GM19023 (cell line): Measurements from ENCODE around the gene VAV3.
"Not testable (repeated sequence)": the region's sequence is repeated elsewhere in the genome, so short reads cannot be mapped to it uniquely, and the experiment has no call there.

Source experiments
- ATAC-seq: cut with Tn5 transposase; IDR thresholded peaks from one replicate; pipeline ENCODE4 v1.9.1; 2021; ENCODE audit warnings: mild to moderate bottlenecking, moderate library complexity; ENCODE audit not compliant: unreplicated experiment

VAV3 gene

GRCh38 chr1:107844541-107845194 is 120.3 kb downstream of the VAV3 start:
- not testable (repeated sequence) for ATAC-seq

GRCh38 chr1:107843989-107844388 is 121.0 kb downstream of the VAV3 start:
- ATAC-seq: no peak

GRCh38 chr1:107842241-107842640 is 122.7 kb downstream of the VAV3 start:
- ATAC-seq: no peak

GRCh38 chr1:107840725-107841124 is 124.3 kb downstream of the VAV3 start:
- no peak for ATAC-seq

- no peak for ATAC-seq
Observed at GRCh38 chr1:107838056-107838455, 126.9 kb downstream of the VAV3 start.

GRCh38 chr1:107835151-107835670 is 129.8 kb downstream of the VAV3 start:
- no peak for ATAC-seq

- no peak for ATAC-seq
Observed at GRCh38 chr1:107833061-107833460, 131.9 kb downstream of the VAV3 start.

- ATAC-seq: no peak
Observed at GRCh38 chr1:107831921-107832320, 133.1 kb downstream of the VAV3 start.

GRCh38 chr1:107830526-107830925 is 134.5 kb downstream of the VAV3 start:
- no peak for ATAC-seq

- ATAC-seq: no peak
Observed at GRCh38 chr1:107830075-107830474, 134.9 kb downstream of the VAV3 start.

- ATAC-seq: no peak
Observed at GRCh38 chr1:107829036-107829770, 135.8 kb downstream of the VAV3 start.

- no peak for ATAC-seq
Observed at GRCh38 chr1:107824946-107825345, 140.0 kb downstream of the VAV3 start.

GRCh38 chr1:107821340-107821739 is 143.6 kb downstream of the VAV3 start:
- ATAC-seq: no peak

GRCh38 chr1:107820801-107821200 is 144.2 kb downstream of the VAV3 start:
- no peak for ATAC-seq

GRCh38 chr1:107817935-107818334 is 147.0 kb downstream of the VAV3 start:
- no peak for ATAC-seq

- no peak for ATAC-seq
Observed at GRCh38 chr1:107817206-107817605, 147.8 kb downstream of the VAV3 start.

GRCh38 chr1:107810291-107810951 is 154.6 kb downstream of the VAV3 start:
- ATAC-seq: no peak

GRCh38 chr1:107807855-107808254 is 157.1 kb downstream of the VAV3 start:
- no peak for ATAC-seq

- ATAC-seq: no peak
Observed at GRCh38 chr1:107807405-107807804, 157.6 kb downstream of the VAV3 start.

- no peak for ATAC-seq
Observed at GRCh38 chr1:107806902-107807301, 158.1 kb downstream of the VAV3 start.

- no peak for ATAC-seq
Observed at GRCh38 chr1:107804741-107805140, 160.2 kb downstream of the VAV3 start.

GRCh38 chr1:107804134-107804533 is 160.8 kb downstream of the VAV3 start:
- no peak for ATAC-seq
